Stimulated activated naive CD8-positive, alpha-beta T cell treated with anti-CD3 and anti-CD28 coated beads, Interleukin-15, amount 100 ng/mL, for 72 hours (primary cell): ENCODE measurements around the gene ALG6.
A peak's percentile ranks its signal among the peaks of the same experiment; 100 is the strongest.

Experiments
- ATAC-seq: fragments of 150-1000 bp; cut with Tn5 transposase; 2 replicates; pipeline ENCODE4 v1.10.0; 2021; ENCODE audit warnings: mild to moderate bottlenecking, moderate library complexity
- DNase-seq, 2 donors: peaks; one replicate each; pipeline ENCODE4 v3.0.0; 2021 to 2022
- H3K27ac Mint-ChIP-seq, 2 donors: one replicate each; pipeline ENCODE4 v1.8.0; 2022; ENCODE audit warnings: mild to moderate bottlenecking in 2 of 2, mixed read lengths in 2 of 2, moderate library complexity in 2 of 2
- H3K27me3 Mint-ChIP-seq: one replicate; pipeline ENCODE4 v1.8.0; 2022; ENCODE audit warnings: mixed read lengths
- H3K4me1 Mint-ChIP-seq: one replicate; pipeline ENCODE4 v1.8.0; 2022; ENCODE audit warnings: mild to moderate bottlenecking, mixed read lengths
- H3K4me3 Mint-ChIP-seq, 2 donors: one replicate each; pipeline ENCODE4 v1.8.0; 2022; ENCODE audit warnings: mild to moderate bottlenecking in 2 of 2, mixed read lengths in 2 of 2, moderate library complexity in 1 of 2
- H3K9me3 Mint-ChIP-seq, 2 donors: one replicate each; pipeline ENCODE4 v1.8.0; 2022; ENCODE audit warnings: mixed read lengths in 2 of 2

Gene ALG6

DNA sequence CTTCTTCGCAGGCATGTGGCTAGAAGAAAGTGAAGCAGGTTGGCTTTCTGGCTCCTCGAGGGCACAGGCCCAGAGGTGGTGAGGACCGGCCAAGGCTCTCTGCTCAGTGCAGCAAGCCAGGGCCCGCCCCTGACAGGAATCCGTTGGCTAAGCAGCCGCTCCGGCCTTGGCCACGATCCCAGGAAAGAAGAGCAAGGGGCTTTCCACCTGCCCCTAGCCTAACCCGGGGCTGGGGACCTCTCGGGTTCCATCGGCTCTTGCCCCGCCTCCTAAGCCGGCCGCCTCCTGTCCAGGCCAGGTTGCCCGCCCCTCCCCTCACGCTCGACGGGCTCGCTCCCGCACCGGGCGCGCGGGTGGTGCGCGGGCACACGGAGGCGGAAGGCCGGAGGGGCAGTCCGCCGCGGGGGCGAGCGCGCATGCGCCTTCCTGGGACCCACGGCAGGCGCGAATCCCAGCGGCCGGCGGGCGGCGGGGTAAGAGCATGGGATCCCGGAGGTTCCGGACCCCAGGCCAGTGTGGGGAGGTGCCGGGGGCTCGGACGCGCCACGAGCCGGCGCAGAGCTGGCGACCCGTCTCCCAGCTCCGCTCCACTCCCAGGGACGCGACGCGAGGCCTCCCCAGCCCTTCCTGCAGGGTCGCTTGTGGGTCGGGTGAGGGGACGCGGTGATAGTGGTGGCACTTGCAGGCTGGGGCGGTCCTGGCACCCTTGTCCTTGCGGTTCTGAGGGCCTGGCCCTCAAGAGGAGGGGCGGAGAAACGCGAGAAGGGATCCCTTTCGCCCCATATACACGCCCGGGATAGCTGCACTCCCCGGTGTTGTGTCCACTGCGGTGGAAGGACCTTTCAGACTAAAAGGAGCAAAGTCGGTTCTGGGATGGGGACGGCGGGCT, at the start of gene ALG6:
TSS of gene ALG6 (plus strand) at position 413 of the 889 bp plus-strand sequence. CDS start 3,351 bp downstream, outside the sequence.
- peaks cover 8% of the 10 kb centered on the region for H3K27me3 Mint-ChIP-seq
- DNase-seq (peak; percentile 94), ATAC-seq (peak; percentile 95)
- H3K4me1 Mint-ChIP-seq: peaks cover 20% of the 10 kb centered on the region
- H3K27ac Mint-ChIP-seq: peak within 1 kb of the TSS; percentile 89 to 96
- H3K4me3 Mint-ChIP-seq: peak within 1 kb of the TSS; percentile 89 to 96
- H3K9me3 Mint-ChIP-seq: no peaks in the 10 kb centered on the region

DNA sequence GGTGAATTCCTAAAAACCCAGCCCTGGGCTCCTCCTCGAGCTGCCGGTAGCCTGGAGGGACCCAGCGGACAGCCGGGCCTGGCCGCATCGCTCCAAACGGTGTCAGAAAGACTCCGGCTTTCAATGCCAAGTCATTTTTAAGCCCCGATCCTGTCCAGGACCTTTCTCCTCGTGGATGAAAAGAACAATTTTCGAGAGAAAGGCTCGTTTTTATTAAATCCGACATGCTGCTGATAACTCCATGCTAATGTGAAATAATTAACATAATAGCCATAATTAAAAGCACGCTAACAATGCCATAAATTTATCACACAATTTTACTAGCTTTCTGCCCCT, 49.6 kb upstream of the ALG6 start:
- Mint-ChIP-seq H3K4me3 (peak overlapping the region; percentile 74 to 78), H3K27me3 (peaks cover 89% of the 10 kb centered on the region), H3K4me1 (peaks cover 46% of the 10 kb centered on the region), H3K27ac (no peak overlapping the region), H3K9me3 (peaks cover 6 to 11% of the 10 kb centered on the region in 2 donors)
- no peak for ATAC-seq
- DNase-seq: no peak

DNA sequence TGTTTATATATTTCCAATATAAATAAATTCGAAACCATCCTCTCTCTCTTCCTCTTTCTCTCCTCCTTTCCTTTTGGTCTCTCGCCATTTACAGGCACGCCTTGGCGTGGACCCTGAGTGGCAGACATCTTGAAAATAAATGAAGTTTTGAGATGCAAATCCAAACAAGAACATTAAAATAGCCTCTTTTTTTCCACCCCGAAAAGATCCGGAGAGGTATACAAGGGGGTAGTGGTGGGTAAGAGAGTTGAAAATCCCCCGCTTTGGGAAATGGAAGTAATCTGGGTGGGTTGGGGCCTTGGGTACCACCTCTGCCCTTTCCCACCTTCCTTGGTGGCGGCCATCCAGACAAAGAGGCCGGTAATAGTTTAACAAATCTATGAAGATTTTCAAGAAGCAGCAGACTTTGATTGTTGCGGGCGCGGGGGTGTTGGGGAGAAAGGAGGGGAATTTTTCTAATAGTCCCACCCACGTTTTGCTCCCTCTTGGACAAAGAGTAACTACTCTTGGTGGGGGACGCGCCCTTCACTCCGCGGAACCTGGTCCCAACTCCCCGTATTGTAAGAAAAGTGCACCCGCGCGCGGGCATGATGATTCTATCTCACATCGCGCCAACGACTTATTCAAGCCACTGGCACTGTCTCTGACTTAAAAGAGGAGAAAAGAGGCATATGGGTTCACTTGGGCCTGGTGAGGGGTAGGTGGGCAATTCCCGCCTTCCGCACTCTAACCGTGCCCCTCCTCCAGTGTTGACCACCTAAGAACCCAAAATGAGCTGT, 49.0 kb upstream of the ALG6 start:
- peak overlapping the region; percentile 74 to 78 for H3K4me3 Mint-ChIP-seq
- H3K9me3 Mint-ChIP-seq: peaks cover 6 to 11% of the 10 kb centered on the region in 2 donors
- H3K27ac Mint-ChIP-seq: peak overlapping the region in 1 of 2 donors; percentile 43
- ATAC-seq: no peak
- peaks cover 92% of the 10 kb centered on the region for H3K27me3 Mint-ChIP-seq
- no peak for DNase-seq
- peaks cover 46% of the 10 kb centered on the region for H3K4me1 Mint-ChIP-seq

DNA sequence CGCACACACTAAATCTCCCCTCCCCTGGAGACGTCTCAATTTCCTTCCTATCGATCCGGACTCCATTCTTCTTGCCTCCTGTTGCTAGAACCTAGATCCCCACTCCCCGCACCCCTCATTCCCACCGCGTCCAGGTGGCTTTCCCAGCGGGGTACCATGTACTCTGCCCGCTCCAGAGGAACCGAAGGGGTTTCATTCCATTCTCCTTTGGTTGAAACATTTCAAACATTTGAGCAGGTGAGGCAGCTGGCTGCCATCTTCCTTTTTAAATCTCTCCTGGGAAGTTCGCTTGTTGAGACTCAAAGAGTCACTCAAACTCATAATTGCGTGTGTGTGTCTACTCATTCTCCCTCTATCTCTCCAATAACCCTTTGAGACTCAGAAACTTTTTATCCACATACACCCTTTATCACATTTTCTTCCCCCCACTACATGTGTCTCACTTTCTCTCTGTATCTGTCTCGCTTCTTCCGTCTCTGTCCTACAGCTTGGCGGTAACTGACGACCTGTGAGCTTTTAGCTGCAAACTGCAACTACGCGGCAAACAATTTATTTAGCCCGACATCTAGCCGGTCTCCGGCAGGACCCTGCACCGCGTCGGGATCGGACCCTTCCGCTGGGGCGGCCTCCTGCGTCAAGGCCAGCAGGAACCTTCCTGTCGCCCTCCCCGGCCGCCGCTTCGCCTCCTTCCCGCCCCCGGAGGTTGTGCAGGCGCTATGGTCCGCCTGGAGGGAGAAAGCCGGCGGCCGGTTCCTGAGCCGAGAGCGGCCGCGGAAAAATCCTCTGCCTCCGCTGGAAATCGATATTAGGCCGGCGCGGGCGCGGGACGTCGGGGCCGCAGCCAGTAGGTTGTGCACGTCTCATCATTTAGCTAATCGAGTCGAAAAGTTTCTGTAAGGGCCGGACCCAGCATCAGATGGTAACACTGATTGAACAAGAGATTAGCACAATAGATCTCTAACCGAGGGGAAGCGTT, 48.1 kb upstream of the ALG6 start:
- H3K4me1 Mint-ChIP-seq: peaks cover 48% of the 10 kb centered on the region
- H3K27me3 Mint-ChIP-seq: peaks cover 90% of the 10 kb centered on the region
- H3K4me3 Mint-ChIP-seq: peak overlapping the region; percentile 68 to 78
- peaks cover 6 to 11% of the 10 kb centered on the region in 2 donors for H3K9me3 Mint-ChIP-seq
- peak; percentile 14 to 17 for DNase-seq
- no peak for ATAC-seq
- peak overlapping the region in 1 of 2 donors; percentile 55 for H3K27ac Mint-ChIP-seq

DNA sequence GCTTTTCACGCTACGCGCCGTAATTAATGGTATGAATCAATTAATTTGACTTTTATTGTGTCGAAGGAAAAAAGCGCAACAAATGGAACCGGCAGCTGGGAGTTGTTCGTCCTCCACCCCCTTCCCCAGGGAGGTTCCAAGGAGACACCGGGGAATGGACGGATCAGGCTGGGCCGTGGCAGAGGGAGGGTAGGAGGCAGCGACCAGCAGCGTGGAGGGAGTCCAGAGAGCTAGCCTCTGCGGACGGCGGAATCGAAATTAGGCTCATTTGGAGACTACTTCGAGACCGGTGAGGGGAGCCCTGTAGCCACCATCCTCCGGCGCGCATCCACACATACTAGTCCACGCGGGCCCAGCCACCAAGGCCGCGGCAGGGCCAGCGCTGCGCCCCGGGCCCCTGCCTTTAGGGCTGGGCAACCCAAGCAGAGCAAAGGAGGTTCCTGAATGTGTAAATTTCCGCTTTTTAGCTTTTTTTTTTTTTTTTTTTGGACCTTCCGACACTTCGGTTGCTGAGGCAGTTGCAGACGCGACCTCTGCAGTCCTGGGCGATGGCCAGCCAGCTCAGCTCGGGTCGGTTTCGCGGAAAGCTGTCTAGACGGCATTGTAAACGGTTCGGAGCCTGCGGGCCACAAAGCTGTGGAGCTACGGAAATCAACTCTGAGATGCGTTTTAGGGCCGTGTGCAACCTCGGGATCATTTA, 47.3 kb upstream of the ALG6 start:
- no peak for ATAC-seq
- Mint-ChIP-seq H3K4me3 (peak overlapping the region; percentile 68 to 78), H3K27me3 (peaks cover 89% of the 10 kb centered on the region), H3K27ac (no peak overlapping the region), H3K4me1 (peaks cover 52% of the 10 kb centered on the region), H3K9me3 (peaks cover 6 to 11% of the 10 kb centered on the region in 2 donors)
- peak; percentile 13 to 22 for DNase-seq

DNA sequence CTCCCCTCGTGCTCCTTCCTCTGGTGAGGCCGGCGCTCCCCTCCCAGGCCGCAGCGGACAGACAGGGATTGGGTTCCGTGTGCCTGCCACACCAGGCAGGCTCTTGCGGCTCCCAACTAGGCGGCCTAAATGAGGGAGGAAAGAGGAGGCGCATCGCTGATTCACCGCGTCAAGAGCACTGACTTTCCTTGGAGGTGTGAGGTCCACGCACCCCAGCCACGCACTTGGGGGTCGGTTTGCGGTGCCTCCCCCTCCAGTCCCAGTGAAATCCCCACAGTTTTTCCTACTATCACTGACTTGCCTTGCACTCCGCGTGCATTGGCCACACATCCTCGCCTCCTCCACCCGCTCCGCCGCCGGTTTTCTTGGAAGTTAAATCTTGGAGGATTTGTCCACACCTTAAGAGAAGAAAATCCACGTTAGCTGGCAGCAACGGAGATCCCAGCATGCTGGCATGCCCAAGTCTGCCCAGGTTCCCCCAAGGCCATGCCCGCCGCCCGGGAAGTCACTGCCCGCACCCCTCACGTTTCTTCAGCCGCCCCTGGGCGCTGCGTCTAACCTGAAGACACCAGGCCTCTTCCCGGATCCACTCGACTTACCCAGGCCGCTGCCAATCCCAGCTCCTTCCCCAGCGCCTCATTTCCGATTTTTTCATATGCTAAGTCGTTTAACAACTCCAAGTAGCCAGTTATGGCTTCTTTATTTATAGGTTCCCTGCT, 46.2 kb upstream of the ALG6 start:
- peak overlapping the region; percentile 57 to 78 for H3K27ac Mint-ChIP-seq
- no peak for DNase-seq
- H3K9me3 Mint-ChIP-seq: peaks cover 6 to 11% of the 10 kb centered on the region in 2 donors
- H3K4me3 Mint-ChIP-seq: peak overlapping the region; percentile 77 to 86
- ATAC-seq: no peak
- peaks cover 88% of the 10 kb centered on the region for H3K27me3 Mint-ChIP-seq
- H3K4me1 Mint-ChIP-seq: peaks cover 55% of the 10 kb centered on the region

DNA sequence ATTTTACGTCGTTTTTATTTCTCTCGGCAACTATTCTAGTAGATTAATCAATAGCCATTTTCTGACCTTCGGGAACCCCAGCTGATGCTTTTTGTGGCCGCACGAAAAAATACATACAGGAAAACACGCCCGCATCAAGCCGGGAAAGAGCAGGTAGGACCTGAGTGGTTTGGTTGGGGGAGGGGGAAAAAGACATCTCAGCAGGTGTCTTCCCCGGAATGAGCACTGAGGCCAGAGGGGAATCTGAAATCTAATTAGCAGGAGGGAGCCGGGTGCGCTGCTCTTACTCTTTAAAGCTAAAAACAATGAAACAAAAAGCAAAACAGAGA, 45.7 kb upstream of the ALG6 start:
- Mint-ChIP-seq H3K27ac (peak overlapping the region; percentile 57 to 78), H3K9me3 (peaks cover 6 to 11% of the 10 kb centered on the region in 2 donors), H3K27me3 (peaks cover 88% of the 10 kb centered on the region), H3K4me3 (peak overlapping the region; percentile 77 to 86), H3K4me1 (peaks cover 58% of the 10 kb centered on the region)
- DNase-seq (no peak), ATAC-seq (no peak)

DNA sequence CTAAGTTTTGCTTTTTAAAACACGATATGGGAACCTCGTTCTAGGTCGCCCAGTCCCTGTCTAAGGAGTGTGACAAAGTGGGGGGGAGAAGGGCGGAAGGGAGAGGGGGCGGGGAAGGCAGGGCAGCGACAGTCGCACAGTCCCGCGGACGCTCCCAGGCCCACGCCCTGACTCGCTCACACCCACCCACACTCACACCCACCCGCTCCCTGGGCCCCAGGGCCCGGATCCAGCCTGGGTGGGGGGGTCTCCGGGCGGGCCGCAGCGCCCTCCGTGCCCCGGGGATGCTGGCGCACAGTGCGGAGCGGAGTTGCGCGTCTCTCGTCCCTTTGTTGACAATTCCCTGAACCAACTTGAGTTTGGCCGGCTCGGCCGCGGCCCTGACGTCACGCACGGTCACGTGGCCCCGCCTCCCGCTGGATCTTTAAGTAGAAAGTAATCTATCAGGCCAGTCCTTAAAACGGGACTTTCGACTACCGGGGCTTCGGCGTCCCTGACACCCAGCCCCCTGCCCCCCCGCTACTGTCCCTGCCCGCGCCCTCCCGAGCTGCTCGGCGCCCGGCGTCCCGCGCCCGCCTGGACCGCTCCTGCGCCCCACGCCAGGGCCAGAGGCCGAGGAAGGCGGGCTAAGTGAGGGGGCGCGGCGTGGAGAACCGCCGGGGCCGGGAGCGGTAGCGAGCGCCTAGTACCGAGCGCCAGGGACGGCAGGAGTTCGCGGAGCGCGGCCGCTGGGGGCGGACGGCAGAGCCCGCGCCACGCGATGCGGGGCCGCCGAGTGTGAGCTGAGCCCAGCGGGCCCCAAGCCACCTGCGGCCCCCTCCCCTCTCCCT, 45.1 kb upstream of the ALG6 start, which contains the start of gene FOXD3:
TSS of gene FOXD3 (plus strand) at position 454 of the 830 bp plus-strand sequence. CDS start 492 bp downstream, outside the sequence.
- Mint-ChIP-seq H3K27ac (peak within 1 kb of the TSS; percentile 57 to 78), H3K27me3 (peaks cover 94% of the 10 kb centered on the region), H3K9me3 (peaks cover 6 to 11% of the 10 kb centered on the region in 2 donors), H3K4me3 (peak within 1 kb of the TSS; percentile 86 to 92), H3K4me1 (peaks cover 63% of the 10 kb centered on the region)
- peak; percentile 32 to 36 for DNase-seq
- peak; percentile 60 for ATAC-seq

DNA sequence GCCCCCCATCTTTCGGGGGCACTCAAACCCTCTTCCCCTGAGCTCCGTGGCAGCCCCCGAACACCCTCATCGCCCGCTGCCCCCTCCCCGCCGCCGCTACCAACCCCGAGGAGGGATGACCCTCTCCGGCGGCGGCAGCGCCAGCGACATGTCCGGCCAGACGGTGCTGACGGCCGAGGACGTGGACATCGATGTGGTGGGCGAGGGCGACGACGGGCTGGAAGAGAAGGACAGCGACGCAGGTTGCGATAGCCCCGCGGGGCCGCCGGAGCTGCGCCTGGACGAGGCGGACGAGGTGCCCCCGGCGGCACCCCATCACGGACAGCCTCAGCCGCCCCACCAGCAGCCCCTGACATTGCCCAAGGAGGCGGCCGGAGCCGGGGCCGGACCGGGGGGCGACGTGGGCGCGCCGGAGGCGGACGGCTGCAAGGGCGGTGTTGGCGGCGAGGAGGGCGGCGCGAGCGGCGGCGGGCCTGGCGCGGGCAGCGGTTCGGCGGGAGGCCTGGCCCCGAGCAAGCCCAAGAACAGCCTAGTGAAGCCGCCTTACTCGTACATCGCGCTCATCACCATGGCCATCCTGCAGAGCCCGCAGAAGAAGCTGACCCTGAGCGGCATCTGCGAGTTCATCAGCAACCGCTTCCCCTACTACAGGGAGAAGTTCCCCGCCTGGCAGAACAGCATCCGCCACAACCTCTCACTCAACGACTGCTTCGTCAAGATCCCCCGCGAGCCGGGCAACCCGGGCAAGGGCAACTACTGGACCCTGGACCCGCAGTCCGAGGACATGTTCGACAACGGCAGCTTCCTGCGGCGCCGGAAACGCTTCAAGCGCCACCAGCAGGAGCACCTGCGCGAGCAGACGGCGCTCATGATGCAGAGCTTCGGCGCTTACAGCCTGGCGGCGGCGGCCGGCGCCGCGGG, 44.2 kb upstream of the ALG6 start:
- Mint-ChIP-seq H3K27ac (peak overlapping the region; percentile 12 to 40), H3K4me1 (peaks cover 64% of the 10 kb centered on the region)
- peak; percentile 61 to 62 for DNase-seq

DNA sequence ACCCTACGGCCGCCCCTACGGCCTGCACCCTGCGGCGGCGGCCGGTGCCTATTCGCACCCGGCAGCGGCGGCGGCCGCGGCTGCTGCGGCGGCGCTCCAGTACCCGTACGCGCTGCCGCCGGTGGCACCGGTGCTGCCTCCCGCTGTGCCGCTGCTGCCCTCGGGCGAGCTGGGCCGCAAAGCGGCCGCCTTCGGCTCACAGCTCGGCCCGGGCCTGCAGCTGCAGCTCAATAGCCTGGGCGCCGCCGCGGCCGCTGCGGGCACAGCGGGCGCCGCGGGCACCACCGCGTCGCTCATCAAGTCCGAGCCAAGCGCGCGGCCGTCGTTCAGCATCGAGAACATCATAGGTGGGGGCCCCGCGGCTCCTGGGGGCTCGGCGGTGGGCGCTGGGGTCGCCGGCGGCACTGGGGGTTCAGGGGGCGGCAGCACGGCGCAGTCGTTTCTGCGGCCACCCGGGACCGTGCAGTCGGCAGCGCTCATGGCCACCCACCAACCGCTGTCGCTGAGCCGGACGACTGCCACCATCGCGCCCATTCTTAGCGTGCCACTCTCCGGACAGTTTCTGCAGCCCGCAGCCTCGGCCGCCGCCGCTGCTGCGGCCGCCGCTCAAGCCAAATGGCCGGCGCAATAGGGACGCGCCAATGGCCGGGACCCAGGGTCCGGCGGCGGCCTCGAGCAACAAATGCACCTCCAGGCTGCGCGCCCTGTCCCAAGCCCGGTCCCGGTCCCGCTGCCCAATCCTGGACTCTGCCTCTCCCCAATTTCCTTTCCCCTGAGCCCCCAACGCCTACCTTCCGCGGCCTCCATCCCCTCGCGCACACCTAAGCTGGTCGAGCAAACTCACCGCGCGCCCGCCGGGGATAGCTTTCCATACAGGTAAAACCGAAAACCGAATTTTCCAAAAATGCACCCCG, 43.3 kb upstream of the ALG6 start:
- peaks cover 4 to 6% of the 10 kb centered on the region in 2 donors for H3K9me3 Mint-ChIP-seq
- peaks cover 94% of the 10 kb centered on the region for H3K27me3 Mint-ChIP-seq
- H3K4me3 Mint-ChIP-seq: peak overlapping the region; percentile 57 to 86
- no peak overlapping the region for H3K27ac Mint-ChIP-seq
- peaks cover 60% of the 10 kb centered on the region for H3K4me1 Mint-ChIP-seq
- ATAC-seq: peak; percentile 13
- DNase-seq: peak in 1 of 2 donors; percentile 9

More for the DNA sequence above, 44.2 kb upstream of the ALG6 start:
- Mint-ChIP-seq H3K4me3 (peak overlapping the region; percentile 85 to 92), H3K9me3 (peaks cover 6 to 11% of the 10 kb centered on the region in 2 donors), H3K27me3 (peaks cover 94% of the 10 kb centered on the region)
- ATAC-seq: peak; percentile 60

DNA sequence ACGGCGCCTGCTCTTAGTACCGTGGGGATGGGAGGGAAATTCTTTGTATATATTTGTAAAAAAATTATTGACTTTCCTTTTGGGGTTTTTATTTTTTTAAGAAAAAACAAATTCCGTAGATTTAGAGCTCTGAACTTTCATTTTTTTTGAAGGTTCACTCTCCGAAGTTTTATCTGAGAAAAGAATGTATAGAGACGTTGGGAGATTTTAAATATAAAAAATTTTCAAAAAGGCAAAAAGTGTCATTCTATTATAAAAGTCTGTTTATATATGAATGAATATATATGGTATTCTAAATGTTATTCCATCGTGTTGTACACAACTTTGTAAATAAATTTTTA, 42.7 kb upstream of the ALG6 start:
- H3K27me3 Mint-ChIP-seq: peaks cover 94% of the 10 kb centered on the region
- peaks cover 60% of the 10 kb centered on the region for H3K4me1 Mint-ChIP-seq
- H3K9me3 Mint-ChIP-seq: no peaks in the 10 kb centered on the region
- no peak overlapping the region for H3K27ac Mint-ChIP-seq
- ATAC-seq (no peak), DNase-seq (no peak)
- peak overlapping the region; percentile 57 to 86 for H3K4me3 Mint-ChIP-seq
